Loucy (cell line): ENCODE results near the gene LRRC1.

Experiments
- H2AFZ ChIP-seq: fragments of 200-600 bp; sonication (generic); 2 replicates; pipeline ENCODE4 v1.6.0; 2016; ENCODE audit warnings: antibody characterized with exemption, mild to moderate bottlenecking, low read length, moderate library complexity
- H3F3A ChIP-seq: fragments of 200-600 bp; 2 replicates; pipeline ENCODE4 v1.6.0; 2016; ENCODE audit warnings: antibody characterized with exemption, low read depth, mild to moderate bottlenecking
- H3K27me3 ChIP-seq: fragments of 200-600 bp; sonication (generic); 2 replicates; pipeline ENCODE4 v1.6.1; 2014; ENCODE audit warnings: low read length, mild to moderate bottlenecking; ENCODE audit not compliant: insufficient read depth, poor library complexity, severe bottlenecking
- H3K36me3 ChIP-seq: fragments of 200-600 bp; sonication (generic); 2 replicates; pipeline ENCODE4 v1.6.1; 2016; ENCODE audit warnings: low read length; ENCODE audit not compliant: insufficient read depth
- H3K4me1 ChIP-seq: fragments of 200-600 bp; sonication (generic); 2 replicates; pipeline ENCODE4 v1.5.1; 2014; ENCODE audit warnings: low read length, mild to moderate bottlenecking; ENCODE audit not compliant: insufficient read depth, poor library complexity, severe bottlenecking
- H3K4me2 ChIP-seq: fragments of 200-600 bp; sonication (generic); 2 replicates; pipeline ENCODE4 v1.6.0; 2014; ENCODE audit warnings: antibody characterized with exemption, low read length, low read depth, mild to moderate bottlenecking; ENCODE audit not compliant: poor library complexity, severe bottlenecking
- H3K4me3 ChIP-seq: fragments of 200-600 bp; sonication (generic); 2 replicates; pipeline ENCODE4 v1.5.1; 2014; ENCODE audit warnings: low read length, mild to moderate bottlenecking, mixed read lengths; ENCODE audit not compliant: poor library complexity, severe bottlenecking
- H3K79me2 ChIP-seq: fragments of 200-600 bp; sonication (generic); 2 replicates; pipeline ENCODE4 v1.6.1; 2014; ENCODE audit warnings: low read length; ENCODE audit not compliant: insufficient read depth
- H3K9ac ChIP-seq: fragments of 200-600 bp; sonication (generic); 2 replicates; pipeline ENCODE4 v1.6.0; 2014; ENCODE audit warnings: mild to moderate bottlenecking, low read depth, low read length, moderate library complexity; ENCODE audit not compliant: poor library complexity, severe bottlenecking
- H3K9me2 ChIP-seq: fragments of 200-600 bp; sonication (generic); replicated peaks from 2 replicates; pipeline ENCODE4 v1.6.1; 2016; ENCODE audit warnings: low read depth, low read length, mixed read lengths
- H3K9me3 ChIP-seq: fragments of 200-600 bp; sonication (generic); 2 replicates; pipeline ENCODE4 v1.6.1; 2014; ENCODE audit warnings: mild to moderate bottlenecking, antibody characterized with exemption, low read length, low read depth; ENCODE audit not compliant: insufficient read depth
- H4K20me1 ChIP-seq: fragments of 200-600 bp; sonication (generic); 2 replicates; pipeline ENCODE4 v1.6.0; 2014; ENCODE audit warnings: antibody characterized with exemption, low read length, mild to moderate bottlenecking; ENCODE audit not compliant: insufficient read depth, poor library complexity, severe bottlenecking
- EZH2phosphoT487 ChIP-seq: fragments of 200-600 bp; IDR thresholded peaks from 2 replicates; pipeline ENCODE4 v1.6.1; 2018; ENCODE audit warnings: antibody characterized with exemption, mild to moderate bottlenecking, moderate library complexity, borderline replicate concordance
- TF ChIP-seq, protein P1 (sequence below): fragments of 200-600 bp; sonication (generic); conservative IDR thresholded peaks from 2 replicates; pipeline ENCODE4 v1.5.1; 2014; ENCODE audit warnings: mild to moderate bottlenecking, antibody characterized with exemption, low read length

LRRC1 gene

DNA sequence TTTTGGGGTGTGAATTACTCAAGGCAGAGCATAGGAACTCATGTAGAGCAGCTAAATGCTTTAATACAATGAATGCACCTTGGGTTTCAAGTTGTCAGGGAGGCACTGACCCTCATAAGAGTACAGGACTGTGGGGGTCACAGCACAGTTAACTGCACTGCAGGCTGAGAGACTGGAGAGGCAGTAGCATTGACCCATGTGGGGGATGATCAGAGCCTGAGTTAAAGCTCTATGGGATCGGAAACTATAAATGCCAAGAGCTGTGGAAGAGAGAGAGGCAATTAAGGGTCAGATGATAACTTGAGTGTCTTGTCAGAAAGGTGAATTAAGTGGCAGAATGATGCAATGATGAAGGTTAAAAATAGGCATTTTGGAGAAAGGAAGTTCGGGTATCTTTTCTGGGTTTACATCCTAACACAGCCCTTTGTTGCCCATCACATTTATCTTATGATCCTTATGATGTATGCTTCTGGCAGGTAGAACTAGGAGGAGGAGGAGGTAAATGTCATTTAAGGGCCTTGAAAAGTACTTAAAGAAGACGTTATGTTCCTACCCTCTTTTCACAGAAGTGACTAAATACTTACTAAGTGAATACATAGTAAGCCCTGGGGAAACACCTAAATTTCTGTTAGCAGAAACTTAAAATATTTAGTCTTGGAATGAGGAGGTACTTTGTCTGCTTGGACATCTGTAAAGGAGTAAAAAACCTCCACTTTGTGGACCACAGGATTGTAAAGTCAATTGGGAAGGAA, 24.2 kb downstream of the LRRC1 start:
- peaks cover 6% of the 10 kb centered on the region for H3K4me1 ChIP-seq
- H4K20me1 ChIP-seq: no peaks in the 10 kb centered on the region
- H3K79me2 ChIP-seq: peaks cover 43% of the 10 kb centered on the region
- no peak overlapping the region for H3K9ac ChIP-seq
- H3K9me3 ChIP-seq: no peaks in the 10 kb centered on the region
- no peaks in the 10 kb centered on the region for H3K36me3 ChIP-seq
- H3K9me2 ChIP-seq: no peaks in the 10 kb centered on the region
- TF ChIP-seq EZH2phosphoT487: no peak
- TF ChIP-seq, protein P1, sequence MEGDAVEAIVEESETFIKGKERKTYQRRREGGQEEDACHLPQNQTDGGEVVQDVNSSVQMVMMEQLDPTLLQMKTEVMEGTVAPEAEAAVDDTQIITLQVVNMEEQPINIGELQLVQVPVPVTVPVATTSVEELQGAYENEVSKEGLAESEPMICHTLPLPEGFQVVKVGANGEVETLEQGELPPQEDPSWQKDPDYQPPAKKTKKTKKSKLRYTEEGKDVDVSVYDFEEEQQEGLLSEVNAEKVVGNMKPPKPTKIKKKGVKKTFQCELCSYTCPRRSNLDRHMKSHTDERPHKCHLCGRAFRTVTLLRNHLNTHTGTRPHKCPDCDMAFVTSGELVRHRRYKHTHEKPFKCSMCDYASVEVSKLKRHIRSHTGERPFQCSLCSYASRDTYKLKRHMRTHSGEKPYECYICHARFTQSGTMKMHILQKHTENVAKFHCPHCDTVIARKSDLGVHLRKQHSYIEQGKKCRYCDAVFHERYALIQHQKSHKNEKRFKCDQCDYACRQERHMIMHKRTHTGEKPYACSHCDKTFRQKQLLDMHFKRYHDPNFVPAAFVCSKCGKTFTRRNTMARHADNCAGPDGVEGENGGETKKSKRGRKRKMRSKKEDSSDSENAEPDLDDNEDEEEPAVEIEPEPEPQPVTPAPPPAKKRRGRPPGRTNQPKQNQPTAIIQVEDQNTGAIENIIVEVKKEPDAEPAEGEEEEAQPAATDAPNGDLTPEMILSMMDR: no peak
- no peak overlapping the region for H3K4me3 ChIP-seq
- no peak overlapping the region for H2AFZ ChIP-seq
- H3K27me3 ChIP-seq: no peaks in the 10 kb centered on the region
- no peaks in the 10 kb centered on the region for H3F3A ChIP-seq
- H3K4me2 ChIP-seq: no peak overlapping the region

GRCh38 chr6:53822401-53823125, 27.8 kb downstream of the LRRC1 start:
- Histone ChIP-seq H3K4me3 (no peak overlapping the region), H2AFZ (no peak overlapping the region), H3K36me3 (no peaks in the 10 kb centered on the region), H3K9me2 (no peaks in the 10 kb centered on the region), H3K9ac (no peak overlapping the region), H3F3A (no peaks in the 10 kb centered on the region), H3K9me3 (no peaks in the 10 kb centered on the region), H3K4me2 (no peak overlapping the region), H4K20me1 (no peaks in the 10 kb centered on the region), H3K4me1 (peaks cover 14% of the 10 kb centered on the region), H3K79me2 (peaks cover 51% of the 10 kb centered on the region), H3K27me3 (no peaks in the 10 kb centered on the region)
- no peak for TF ChIP-seq EZH2phosphoT487
- TF ChIP-seq, protein P1: no peak

DNA sequence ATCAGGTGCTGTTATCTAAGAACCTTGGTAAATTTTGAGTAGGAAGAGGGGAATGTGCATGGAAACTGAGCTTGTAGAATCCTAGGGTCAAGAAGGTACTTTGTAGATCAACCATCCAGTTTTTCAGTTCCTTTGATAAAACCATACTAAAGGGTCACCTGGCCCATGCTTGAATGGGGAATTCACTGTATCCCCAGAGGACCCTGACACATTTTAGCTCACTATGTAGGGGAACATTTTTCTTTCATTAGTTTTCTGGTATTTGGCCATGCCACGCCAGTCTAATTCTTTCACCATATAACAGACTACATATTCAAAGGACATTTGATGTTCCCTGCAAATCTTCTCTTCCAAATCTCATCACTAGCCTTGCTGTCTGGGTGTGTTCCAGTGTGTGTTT, 29.9 kb downstream of the LRRC1 start:
- Histone ChIP-seq H3K4me1 (peaks cover 8% of the 10 kb centered on the region), H4K20me1 (no peaks in the 10 kb centered on the region), H3K79me2 (peaks cover 55% of the 10 kb centered on the region; the same call in 1 of the 2 replicates), H3K36me3 (no peaks in the 10 kb centered on the region), H3K27me3 (no peaks in the 10 kb centered on the region), H3K4me3 (no peak overlapping the region), H3K9me3 (no peaks in the 10 kb centered on the region), H3F3A (no peaks in the 10 kb centered on the region), H3K9me2 (no peaks in the 10 kb centered on the region), H2AFZ (no peak overlapping the region), H3K9ac (no peak overlapping the region), H3K4me2 (no peak overlapping the region)
- TF ChIP-seq EZH2phosphoT487: no peak
- TF ChIP-seq, protein P1: no peak
